Natural killer cell (primary cell): Measurements from ENCODE around the gene SHISAL1. TPM values are rescaled to one million over a fixed set of nuclear protein-coding genes. Genes with fewer than 3 reads are reported as not detected.
"Not testable (repeated sequence)": the region's sequence is repeated elsewhere in the genome, so short reads cannot be mapped to it uniquely, and the experiment has no call there.

Experiments
- ATAC-seq, 3 donors: fragments of 150-1000 bp in 2 of 3; fragments of 200-7000 bp in 1 of 3; cut with Tn5 transposase; 1 replicate in 1 of 3; 2 replicates in 2 of 3; pipeline ENCODE4 v1.10.0; 2021; ENCODE audit warnings: mild to moderate bottlenecking in 2 of 3, moderate library complexity in 2 of 3
- DNase-seq, 2 donors: peaks; one replicate each; pipeline versions ENCODE4 v3.0.0 to v3.0.0-alpha.2; 2013 to 2021; ENCODE audit warnings: mixed read lengths in 1 of 2
- H3K27ac ChIP-seq: one replicate; pipeline ENCODE4 v1.5.1; 2013; ENCODE audit warnings: mild to moderate bottlenecking, low read length
- H3K27me3 ChIP-seq: one replicate; pipeline ENCODE4 v1.6.1; 2013; ENCODE audit warnings: low read length; ENCODE audit not compliant: control insufficient read depth, insufficient read depth
- H3K36me3 ChIP-seq: one replicate; pipeline ENCODE4 v1.6.1; 2013; ENCODE audit warnings: low read length; ENCODE audit not compliant: control insufficient read depth, insufficient read depth
- H3K4me1 ChIP-seq: one replicate; pipeline ENCODE4 v1.6.1; 2013; ENCODE audit warnings: low read length; ENCODE audit not compliant: control insufficient read depth, insufficient read depth
- H3K4me3 ChIP-seq: one replicate; pipeline ENCODE4 v1.5.1; 2013; ENCODE audit warnings: low read length
- H3K9me3 ChIP-seq: one replicate; pipeline ENCODE4 v1.6.1; 2013; ENCODE audit warnings: low read length; ENCODE audit not compliant: control insufficient read depth, insufficient read depth
- H3K27ac Mint-ChIP-seq, 2 donors: one replicate each; pipeline ENCODE4 v1.8.0; 2022; ENCODE audit warnings: mild to moderate bottlenecking in 2 of 2, mixed read lengths in 2 of 2, moderate library complexity in 1 of 2
- H3K27me3 Mint-ChIP-seq, 2 donors: one replicate each; pipeline ENCODE4 v1.8.0; 2022; ENCODE audit warnings: low read depth in 2 of 2, mixed read lengths in 2 of 2
- H3K36me3 Mint-ChIP-seq: one replicate; pipeline ENCODE4 v1.8.0; 2022; ENCODE audit warnings: mixed read lengths
- H3K4me1 Mint-ChIP-seq, 2 donors: one replicate each; pipeline ENCODE4 v1.8.0; 2022; ENCODE audit warnings: mixed read lengths in 2 of 2
- H3K4me3 Mint-ChIP-seq: one replicate; pipeline ENCODE4 v1.8.0; 2022; ENCODE audit warnings: mild to moderate bottlenecking, moderate library complexity, mixed read lengths
- H3K9me3 Mint-ChIP-seq, 2 donors: one replicate each; pipeline ENCODE4 v1.8.0; 2022; ENCODE audit warnings: mixed read lengths in 2 of 2
- WGBS: methylation state at CpG from one replicate; pipeline ENCODE4 v1.1.7; 2013; ENCODE audit warnings: missing lambda C conversion rate; ENCODE audit not compliant: insufficient coverage; 5-methylcytosine and 5-hydroxymethylcytosine counted together
- intact Hi-C: fragments of 100-400 bp; cut with micrococcal nuclease; formaldehyde crosslinking; loops from one replicate; pipeline ENCODE4 v1.14.2; 2022
- total RNA-seq, 4 donors: library from RNA; stranded (reverse); fragments of 120-200 nt in 1 of 4; gene quantifications; one replicate each; pipeline versions ENCODE4 v1.2.3 to v1.2.4, GENCODE V29; 2013 to 2022
- TF ChIP-seq, protein P1 (sequence below): fragments of 200-600 bp; IDR thresholded peaks from one replicate; pipeline ENCODE4 v1.8.0; 2022; ENCODE audit warnings: antibody characterized with exemption

The SHISAL1 gene
- total RNA-seq, 3 donors from 2014 or later (not counting 1 experiment from before 2014, with no cell fraction given): not detected

GRCh38 chr22:44244265-44244822, 68.4 kb downstream of the SHISAL1 start:
- WGBS: 81% methylated on average over 9 of the region's 9 CpGs
- Mint-ChIP-seq H3K27me3 (peaks cover 31 to 40% of the 10 kb centered on the region in 2 donors), H3K36me3 (no peaks in the 10 kb centered on the region), H3K4me1 (no peaks in the 10 kb centered on the region), H3K27ac (no peak overlapping the region), H3K4me3 (no peak overlapping the region), H3K9me3 (no peaks in the 10 kb centered on the region)
- Histone ChIP-seq H3K4me1 (no peaks in the 10 kb centered on the region), H3K27ac (no peak overlapping the region), H3K36me3 (no peaks in the 10 kb centered on the region), H3K9me3 (no peaks in the 10 kb centered on the region), H3K4me3 (no peak overlapping the region), H3K27me3 (no peaks in the 10 kb centered on the region)
- DNase-seq (no peak), ATAC-seq (no peak)
- intact Hi-C loops: no loop called here
- TF ChIP-seq, protein P1, sequence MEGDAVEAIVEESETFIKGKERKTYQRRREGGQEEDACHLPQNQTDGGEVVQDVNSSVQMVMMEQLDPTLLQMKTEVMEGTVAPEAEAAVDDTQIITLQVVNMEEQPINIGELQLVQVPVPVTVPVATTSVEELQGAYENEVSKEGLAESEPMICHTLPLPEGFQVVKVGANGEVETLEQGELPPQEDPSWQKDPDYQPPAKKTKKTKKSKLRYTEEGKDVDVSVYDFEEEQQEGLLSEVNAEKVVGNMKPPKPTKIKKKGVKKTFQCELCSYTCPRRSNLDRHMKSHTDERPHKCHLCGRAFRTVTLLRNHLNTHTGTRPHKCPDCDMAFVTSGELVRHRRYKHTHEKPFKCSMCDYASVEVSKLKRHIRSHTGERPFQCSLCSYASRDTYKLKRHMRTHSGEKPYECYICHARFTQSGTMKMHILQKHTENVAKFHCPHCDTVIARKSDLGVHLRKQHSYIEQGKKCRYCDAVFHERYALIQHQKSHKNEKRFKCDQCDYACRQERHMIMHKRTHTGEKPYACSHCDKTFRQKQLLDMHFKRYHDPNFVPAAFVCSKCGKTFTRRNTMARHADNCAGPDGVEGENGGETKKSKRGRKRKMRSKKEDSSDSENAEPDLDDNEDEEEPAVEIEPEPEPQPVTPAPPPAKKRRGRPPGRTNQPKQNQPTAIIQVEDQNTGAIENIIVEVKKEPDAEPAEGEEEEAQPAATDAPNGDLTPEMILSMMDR: no peak

DNA sequence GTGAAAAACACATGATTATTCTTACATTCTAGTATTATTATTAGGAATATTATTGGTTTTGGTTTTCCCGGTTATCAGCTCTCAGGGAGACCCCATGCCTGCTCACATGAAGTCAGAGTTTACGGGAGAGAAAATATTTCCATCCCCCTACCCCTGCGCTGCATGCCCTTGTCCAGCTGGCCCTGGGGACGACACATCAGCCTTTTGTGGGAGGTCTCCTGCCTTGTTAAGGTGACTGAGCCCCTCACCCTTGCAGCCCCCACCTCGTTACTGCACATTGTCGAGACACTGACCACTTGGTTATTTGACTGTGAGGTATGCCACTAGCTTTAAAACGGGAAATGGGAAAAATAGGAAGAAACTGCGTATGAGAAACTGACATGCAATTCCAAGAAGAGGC, 69.0 kb downstream of the SHISAL1 start:
- no peaks in the 10 kb centered on the region for H3K27me3 ChIP-seq
- intact Hi-C loops: no loop called here
- H3K4me3 Mint-ChIP-seq: no peak overlapping the region
- TF ChIP-seq, protein P1: no peak
- H3K9me3 Mint-ChIP-seq: no peaks in the 10 kb centered on the region
- no peaks in the 10 kb centered on the region for H3K4me1 Mint-ChIP-seq
- peaks cover 35 to 37% of the 10 kb centered on the region in 2 donors for H3K27me3 Mint-ChIP-seq
- no peaks in the 10 kb centered on the region for H3K4me1 ChIP-seq
- ATAC-seq: no peak
- H3K36me3 Mint-ChIP-seq: no peaks in the 10 kb centered on the region
- no peak overlapping the region for H3K27ac Mint-ChIP-seq
- H3K36me3 ChIP-seq: no peaks in the 10 kb centered on the region
- DNase-seq: no peak
- H3K9me3 ChIP-seq: no peaks in the 10 kb centered on the region
- H3K4me3 ChIP-seq: no peak overlapping the region
- WGBS: 82% methylated on average over 7 of the region's 8 CpGs
- H3K27ac ChIP-seq: no peak overlapping the region

GRCh38 chr22:44242946-44243724, 69.6 kb downstream of the SHISAL1 start:
- TF ChIP-seq, protein P1: no peak
- Mint-ChIP-seq H3K4me3 (no peak overlapping the region), H3K27me3 (peaks cover 35 to 36% of the 10 kb centered on the region in 2 donors), H3K27ac (no peak overlapping the region), H3K36me3 (no peaks in the 10 kb centered on the region), H3K4me1 (no peaks in the 10 kb centered on the region), H3K9me3 (no peaks in the 10 kb centered on the region)
- DNase-seq (no peak), ATAC-seq (no peak)
- 88% methylated on average over 16 of the region's 17 CpGs for WGBS
- Histone ChIP-seq H3K4me1 (no peaks in the 10 kb centered on the region), H3K27me3 (no peaks in the 10 kb centered on the region), H3K36me3 (no peaks in the 10 kb centered on the region), H3K27ac (no peak overlapping the region), H3K4me3 (no peak overlapping the region), H3K9me3 (no peaks in the 10 kb centered on the region)
- intact Hi-C loops: no loop called here

GRCh38 chr22:44241121-44241520, 71.6 kb downstream of the SHISAL1 start:
- H3K4me3 ChIP-seq, H3K4me3 Mint-ChIP-seq, H3K4me1 ChIP-seq, H3K9me3 ChIP-seq, intact Hi-C loops, H3K27me3 ChIP-seq, DNase-seq, H3K4me1 Mint-ChIP-seq, H3K36me3 Mint-ChIP-seq, ATAC-seq, H3K36me3 ChIP-seq, H3K27ac Mint-ChIP-seq, H3K27ac ChIP-seq, H3K9me3 Mint-ChIP-seq: not testable (repeated sequence)
- WGBS: 96% methylated on average over 3 of the region's 3 CpGs
- peaks cover 38 to 39% of the 10 kb centered on the region in 2 donors for H3K27me3 Mint-ChIP-seq
